HCT116 (cell line): ENCODE results near the gene METRN.

Experiments used
- CTCF ChIP-seq, 3 experiments: fragments of 200-600 bp in 1 of 3; sonication (generic) in 1 of 3; IDR thresholded peaks in 2 of 3; conservative IDR thresholded peaks in 1 of 3; 2 replicates each; pipeline ENCODE4 v1.5.1; 2012 to 2017; ENCODE audit warnings: low read depth in 2 of 3, low read length in 2 of 3, antibody characterized with exemption in 1 of 3, borderline replicate concordance in 1 of 3, control low read depth in 1 of 3, mild to moderate bottlenecking in 1 of 3, mixed read lengths in 1 of 3, mixed run types in 1 of 3, moderate library complexity in 1 of 3; ENCODE audit not compliant: insufficient read depth in 1 of 3
- POLR2A ChIP-seq: IDR thresholded peaks from 2 replicates; pipeline ENCODE4 v1.7.0; 2011; ENCODE audit warnings: borderline replicate concordance; ENCODE audit not compliant: insufficient read depth, insufficient read length; ENCODE audit errors: extremely low read depth
- RAD21 ChIP-seq: IDR thresholded peaks from 2 replicates; pipeline ENCODE4 v1.6.1; 2012; ENCODE audit warnings: low read depth, mild to moderate bottlenecking
- REST ChIP-seq: IDR thresholded peaks from 2 replicates; pipeline ENCODE4 v1.6.1; 2012; ENCODE audit warnings: low read depth
- ZNF274 ChIP-seq: fragments of 200-500 bp; sonication (Bioruptor generic); IDR thresholded peaks from 2 replicates; pipeline ENCODE4 v1.6.1; 2014; ENCODE audit warnings: mild to moderate bottlenecking, low read depth, low read length, inconsistent platforms

GRCh38 chr16:698911-699671 is 15.8 kb upstream of the METRN start:
- TF ChIP-seq CTCF (IDR thresholded peaks at IDR 0.05 in 2 of 3, conservative IDR thresholded peaks at IDR 0.05 in 1 of 3; ENCODE audit: borderline replicate concordance in 1 of 3, insufficient read depth in 1 of 3, low read depth in 2 of 3, low read length in 2 of 3) (no peak), POLR2A (no peak), RAD21 (no peak), ZNF274 (no peak), REST (no peak)
